GM19043 (cell line): Measurements from ENCODE around the gene MOAP1.
"Not testable (repeated sequence)": the region's sequence is repeated elsewhere in the genome, so short reads cannot be mapped to it uniquely, and the experiment has no call there.

Experiments used
- ATAC-seq: cut with Tn5 transposase; IDR thresholded peaks from one replicate; pipeline ENCODE4 v1.9.1; 2021; ENCODE audit warnings: low read depth; ENCODE audit not compliant: unreplicated experiment

The MOAP1 gene

GRCh38 chr14:93184391-93185348 is at the start of gene MOAP1, which contains the start of gene LYSET:
Gene MOAP1, minus strand, starts transcription at chr14:93184897. Its CDS starts 655 bp downstream, at chr14:93184242.
Gene LYSET, plus strand, starts transcription at chr14:93185317. Its CDS starts 89 bp downstream, at chr14:93185406.
- ATAC-seq: peak; percentile 77

GRCh38 chr14:93233078-93233477 is 48.4 kb upstream of the MOAP1 start:
- not testable (repeated sequence) for ATAC-seq

GRCh38 chr14:93232159-93232558 is 47.5 kb upstream of the MOAP1 start:
- ATAC-seq: no peak

- no peak for ATAC-seq
Observed at GRCh38 chr14:93231129-93231979, 46.7 kb upstream of the MOAP1 start.

GRCh38 chr14:93230539-93230938 is 45.8 kb upstream of the MOAP1 start:
- no peak for ATAC-seq

- no peak for ATAC-seq
Observed at GRCh38 chr14:93228550-93228949, 43.9 kb upstream of the MOAP1 start.

- no peak for ATAC-seq
Observed at GRCh38 chr14:93223565-93223964, 38.9 kb upstream of the MOAP1 start.

GRCh38 chr14:93220509-93220908 is 35.8 kb upstream of the MOAP1 start:
- no peak for ATAC-seq

GRCh38 chr14:93219103-93219726 is 34.5 kb upstream of the MOAP1 start:
- ATAC-seq: peak; percentile 74

- ATAC-seq: no peak
Observed at GRCh38 chr14:93214598-93214997, 29.9 kb upstream of the MOAP1 start.

- ATAC-seq: peak; percentile 76
Observed at GRCh38 chr14:93212432-93212831, 27.7 kb upstream of the MOAP1 start.

- peak; percentile 30 for ATAC-seq
Observed at GRCh38 chr14:93207468-93208308, 23.0 kb upstream of the MOAP1 start.

- ATAC-seq: peak; percentile 65
Observed at GRCh38 chr14:93206793-93207467, 22.2 kb upstream of the MOAP1 start, which contains the start of the genes GON7 and UBR7. Gene GON7, minus strand, starts transcription at chr14:93207065. Its CDS starts 28 bp downstream, at chr14:93207037. Gene UBR7, plus strand, starts transcription at chr14:93207256. Its CDS starts 36 bp downstream, at chr14:93207292.

- no peak for ATAC-seq
Observed at GRCh38 chr14:93201155-93201704, 16.5 kb upstream of the MOAP1 start.

GRCh38 chr14:93200553-93200952 is 15.9 kb upstream of the MOAP1 start:
- ATAC-seq: no peak

GRCh38 chr14:93199031-93199430 is 14.3 kb upstream of the MOAP1 start:
- ATAC-seq: no peak

- ATAC-seq: no peak
Observed at GRCh38 chr14:93195316-93195999, 10.8 kb upstream of the MOAP1 start.

GRCh38 chr14:93186956-93187355 is 2.3 kb upstream of the MOAP1 start:
- ATAC-seq: no peak
